ENCODE results near the gene GAS6.

GAS6 gene

DNA sequence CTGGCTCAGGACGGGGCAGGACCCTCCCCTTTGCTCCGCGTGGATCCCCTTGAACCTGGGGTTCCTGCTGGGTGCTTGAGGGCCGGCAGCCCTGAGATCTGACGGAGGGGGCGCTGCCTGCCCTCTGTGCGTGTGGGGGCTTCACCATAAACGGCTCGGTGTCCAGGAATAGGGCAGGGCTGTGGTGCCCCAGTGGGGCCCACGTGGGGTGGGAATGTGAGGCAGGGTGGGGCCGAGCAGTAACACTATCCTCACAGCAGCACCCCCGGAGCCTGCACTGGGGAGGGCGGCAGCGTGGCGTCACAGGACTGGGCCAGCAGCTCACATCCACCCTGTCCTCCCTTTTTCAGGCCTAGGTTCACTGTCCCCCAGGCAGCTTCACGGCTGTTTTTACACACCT lies 38.0 kb downstream of the GAS6 start:
- in situ Hi-C loops (cut with MboI; ENCODE audit: low sequenced_read_pairs): no loop called here

- in situ Hi-C loops (cut with MboI; ENCODE audit: low sequenced_read_pairs): no loop called here
These were observed 40.1 kb downstream of the GAS6 start for GRCh38 chr13:113823771-113824170.

GRCh38 chr13:113822956-113823744 lies 40.7 kb downstream of the GAS6 start:
- in situ Hi-C loops (cut with MboI; ENCODE audit: low sequenced_read_pairs): no loop called here

DNA sequence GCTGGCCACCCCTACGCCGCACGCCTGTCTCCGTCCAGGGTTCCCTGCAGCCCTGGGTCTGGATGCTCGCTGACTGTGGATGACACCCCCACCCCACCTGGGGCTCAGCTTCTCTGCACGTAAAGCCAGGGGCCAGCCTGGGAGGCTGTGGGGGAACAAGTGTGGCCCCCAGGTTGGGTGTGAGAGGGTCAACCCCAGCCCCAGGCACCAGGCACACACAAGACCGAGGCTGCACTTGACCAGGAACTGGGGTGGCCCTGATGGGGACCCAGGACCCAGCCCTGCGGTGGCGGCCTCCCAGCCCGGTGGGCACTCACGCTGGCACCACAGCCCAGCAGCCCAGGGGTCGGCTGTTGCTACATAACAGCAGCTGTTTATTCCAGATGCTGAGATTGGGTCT lies 41.6 kb downstream of the GAS6 start:
- in situ Hi-C loops (cut with MboI; ENCODE audit: low sequenced_read_pairs): no loop called here

DNA sequence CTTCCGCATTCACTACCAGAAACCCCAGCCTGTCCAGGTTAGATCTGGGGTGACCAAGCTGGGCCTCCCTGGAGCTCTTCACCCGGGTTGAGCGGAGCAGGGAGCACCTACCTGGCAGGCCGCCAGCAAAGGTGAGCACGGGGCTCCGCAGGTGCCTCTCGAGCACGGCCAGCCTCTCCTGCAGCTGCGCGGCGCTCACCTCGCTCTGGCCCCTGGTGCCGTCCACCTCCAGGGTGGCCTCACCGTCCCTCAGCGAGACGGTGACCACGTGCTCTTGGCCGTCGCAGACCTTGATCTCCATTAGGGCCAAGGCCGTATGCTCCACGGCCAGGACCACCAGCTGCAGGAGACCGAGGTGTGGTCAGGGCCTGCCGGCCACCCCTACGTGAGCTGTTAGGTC lies 42.0 kb downstream of the GAS6 start:
- in situ Hi-C loops (cut with MboI; ENCODE audit: low sequenced_read_pairs): no loop called here

DNA sequence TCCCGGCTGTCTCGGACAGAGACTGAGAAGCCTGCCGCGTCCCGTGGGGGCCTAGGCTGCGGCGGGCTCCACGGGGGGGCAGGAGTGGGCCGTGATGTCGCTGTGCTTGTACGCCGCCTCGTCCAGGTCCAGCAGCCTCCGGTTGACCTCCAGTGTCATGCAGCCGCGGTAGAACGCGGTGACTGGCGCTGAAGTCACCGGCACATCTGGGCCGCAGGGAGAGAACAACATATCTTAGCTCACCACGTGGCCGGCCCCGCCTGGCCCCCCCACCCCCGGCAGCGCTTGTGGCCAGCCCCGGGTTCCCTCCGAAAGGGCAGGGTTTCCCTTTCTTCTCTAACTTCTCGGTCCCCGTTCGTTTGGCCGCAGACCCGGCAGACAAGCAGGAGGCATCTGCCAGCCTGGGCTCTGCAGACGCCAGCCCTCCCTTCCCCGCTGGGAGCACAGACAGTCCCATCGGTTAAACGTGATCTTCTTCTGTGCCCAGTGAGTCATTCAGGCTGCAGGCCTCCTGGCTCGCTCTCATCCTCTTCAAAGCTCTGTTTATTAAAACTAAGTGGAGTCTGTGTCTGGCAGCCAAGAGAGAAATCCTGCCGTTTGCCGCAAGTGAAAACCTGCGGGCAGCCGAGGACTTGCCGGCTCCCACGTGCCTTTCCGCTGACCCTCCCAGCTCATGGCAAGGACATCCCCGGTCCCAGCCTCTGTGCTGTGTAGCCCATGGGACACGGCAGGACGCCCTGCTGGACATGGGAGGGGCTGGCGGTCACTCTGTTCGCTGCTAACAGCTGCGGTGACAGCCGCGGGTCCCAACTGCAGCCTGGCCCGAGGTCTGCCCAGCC lies 42.8 kb downstream of the GAS6 start:
- in situ Hi-C loops (cut with MboI; ENCODE audit: low sequenced_read_pairs): no loop called here

GRCh38 chr13:113819731-113820715 lies 43.9 kb downstream of the GAS6 start:
- in situ Hi-C loops (cut with MboI; ENCODE audit: low sequenced_read_pairs): no loop called here

DNA sequence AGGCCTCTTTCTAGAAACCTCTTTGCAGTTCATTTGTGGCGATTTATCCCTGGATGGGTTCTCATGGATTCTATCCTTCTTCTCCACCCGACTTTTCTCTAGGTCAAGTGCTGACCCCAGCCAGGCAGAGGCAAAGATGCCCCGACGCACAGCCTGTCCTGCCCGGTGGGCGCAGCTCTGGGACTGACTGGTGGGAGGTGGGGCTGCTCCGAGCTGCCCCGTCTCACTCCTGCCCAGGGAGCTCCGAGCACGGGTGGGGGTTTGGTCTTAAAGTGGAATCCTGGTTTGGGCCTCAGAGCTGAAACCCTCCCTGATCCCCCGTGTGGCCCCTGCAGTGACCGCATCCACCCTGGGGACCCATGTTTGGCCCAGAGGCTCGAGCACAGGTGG lies 44.5 kb downstream of the GAS6 start:
- in situ Hi-C loops (cut with MboI; ENCODE audit: low sequenced_read_pairs): no loop called here

GRCh38 chr13:113818700-113819295 lies 45.1 kb downstream of the GAS6 start:
- in situ Hi-C loops (cut with MboI; ENCODE audit: low sequenced_read_pairs): no loop called here

- in situ Hi-C loops (cut with MboI; ENCODE audit: low sequenced_read_pairs): no loop called here
These were observed 45.8 kb downstream of the GAS6 start for GRCh38 chr13:113817860-113818691.

DNA sequence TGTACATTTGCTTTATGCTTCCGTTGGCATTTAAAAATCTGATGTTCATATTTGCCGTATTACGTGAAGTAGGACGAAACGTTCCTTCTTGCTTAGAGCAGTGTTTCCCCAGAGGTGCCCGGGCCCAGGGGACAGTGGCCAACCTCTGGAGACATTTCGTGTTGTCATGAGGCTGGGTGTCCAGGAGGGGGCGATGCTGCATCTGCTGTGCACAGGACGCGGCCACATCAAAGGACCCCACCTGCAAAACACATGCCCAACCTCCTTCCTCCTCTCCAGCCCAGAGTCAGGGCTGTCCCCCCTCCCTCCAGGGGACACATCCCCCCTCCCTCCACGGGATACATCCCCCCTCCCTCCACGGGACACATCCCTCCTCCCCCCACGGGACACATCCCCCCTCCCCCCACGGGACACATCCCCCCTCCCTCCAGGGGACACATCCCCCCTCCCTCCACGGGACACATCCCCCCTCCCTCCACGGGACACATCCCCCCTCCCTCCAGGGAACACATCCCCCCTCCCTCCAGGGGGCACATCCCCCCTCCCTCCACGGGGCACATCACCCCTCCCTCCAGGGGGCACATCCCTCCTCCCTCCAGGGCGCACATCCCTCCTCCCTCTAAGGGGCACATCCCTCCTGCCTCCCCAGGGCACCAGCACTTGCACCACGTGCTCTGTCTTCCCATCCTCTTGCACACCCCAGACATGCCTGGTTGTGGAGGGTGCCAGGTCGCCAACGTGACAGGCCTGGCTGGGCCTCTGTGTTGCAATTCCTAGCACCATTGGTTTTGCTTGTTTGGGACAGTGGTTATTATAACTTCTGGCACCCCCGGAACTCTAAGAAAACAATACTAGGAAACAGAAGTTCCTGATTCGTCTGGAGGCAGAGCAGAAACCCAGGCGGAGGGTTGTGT lies 46.7 kb downstream of the GAS6 start:
- in situ Hi-C loops (cut with MboI; ENCODE audit: low sequenced_read_pairs): no loop called here

- in situ Hi-C loops (cut with MboI; ENCODE audit: low sequenced_read_pairs): no loop called here
These were observed 47.5 kb downstream of the GAS6 start for GRCh38 chr13:113816254-113816929.

GRCh38 chr13:113815151-113816058 lies 48.5 kb downstream of the GAS6 start:
- in situ Hi-C loops (cut with MboI; ENCODE audit: low sequenced_read_pairs): no loop called here

- in situ Hi-C loops (cut with MboI; ENCODE audit: low sequenced_read_pairs): no loop called here
These were observed 49.4 kb downstream of the GAS6 start for GRCh38 chr13:113814435-113814821.

- in situ Hi-C loops (cut with MboI; ENCODE audit: low sequenced_read_pairs): no loop called here
These were observed 50.0 kb downstream of the GAS6 start for GRCh38 chr13:113813749-113814434.

- in situ Hi-C loops (cut with MboI; ENCODE audit: low sequenced_read_pairs): no loop called here
These were observed 50.7 kb downstream of the GAS6 start for GRCh38 chr13:113813070-113813748.
